Nucleus accumbens (tissue), 56 donors: ENCODE results near the gene MAGED4B.
"Not testable (repeated sequence)": the region's sequence is repeated elsewhere in the genome, so short reads cannot be mapped to it uniquely, and the experiment has no call there.

Source experiments
- DNase-seq, 56 donors: peaks; one replicate each; lab custom pipeline; 2025; lab: John Stamatoyannopoulos, UW

Gene MAGED4B, protein sequence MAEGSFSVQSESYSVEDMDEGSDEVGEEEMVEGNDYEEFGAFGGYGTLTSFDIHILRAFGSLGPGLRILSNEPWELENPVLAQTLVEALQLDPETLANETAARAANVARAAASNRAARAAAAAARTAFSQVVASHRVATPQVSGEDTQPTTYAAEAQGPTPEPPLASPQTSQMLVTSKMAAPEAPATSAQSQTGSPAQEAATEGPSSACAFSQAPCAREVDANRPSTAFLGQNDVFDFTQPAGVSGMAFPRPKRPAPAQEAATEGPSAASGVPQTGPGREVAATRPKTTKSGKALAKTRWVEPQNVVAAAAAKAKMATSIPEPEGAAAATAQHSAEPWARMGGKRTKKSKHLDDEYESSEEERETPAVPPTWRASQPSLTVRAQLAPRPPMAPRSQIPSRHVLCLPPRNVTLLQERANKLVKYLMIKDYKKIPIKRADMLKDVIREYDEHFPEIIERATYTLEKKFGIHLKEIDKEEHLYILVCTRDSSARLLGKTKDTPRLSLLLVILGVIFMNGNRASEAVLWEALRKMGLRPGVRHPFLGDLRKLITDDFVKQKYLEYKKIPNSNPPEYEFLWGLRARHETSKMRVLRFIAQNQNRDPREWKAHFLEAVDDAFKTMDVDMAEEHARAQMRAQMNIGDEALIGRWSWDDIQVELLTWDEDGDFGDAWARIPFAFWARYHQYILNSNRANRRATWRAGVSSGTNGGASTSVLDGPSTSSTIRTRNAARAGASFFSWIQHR

GRCh38 chrX:52068666-52069640 is at the start of gene MAGED4B:
TSS of gene MAGED4B (minus strand) at chrX:52069183. CDS start at chrX:52068172, 1,011 bp downstream.
- not testable (repeated sequence) for DNase-seq

DNA sequence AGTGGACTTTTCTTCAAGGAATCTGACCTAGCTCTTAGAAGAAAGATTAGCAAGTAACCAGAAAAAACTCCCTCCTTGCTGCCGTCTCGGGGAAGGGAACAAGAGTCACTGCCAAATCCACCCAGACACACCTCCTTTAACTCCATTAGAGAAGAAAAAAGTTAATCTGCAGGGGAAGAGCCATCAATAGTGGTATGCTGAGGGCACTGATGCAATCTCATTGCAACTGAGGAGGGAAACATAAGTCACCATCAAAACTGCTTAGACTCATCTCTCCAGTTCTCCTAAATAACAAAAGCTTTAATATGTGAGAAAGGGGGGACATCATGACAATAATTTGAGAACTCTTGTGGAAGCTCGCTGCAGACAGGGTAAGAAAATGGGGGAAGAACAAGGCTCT is 49.3 kb upstream of the MAGED4B start:
- no peak for DNase-seq

DNA sequence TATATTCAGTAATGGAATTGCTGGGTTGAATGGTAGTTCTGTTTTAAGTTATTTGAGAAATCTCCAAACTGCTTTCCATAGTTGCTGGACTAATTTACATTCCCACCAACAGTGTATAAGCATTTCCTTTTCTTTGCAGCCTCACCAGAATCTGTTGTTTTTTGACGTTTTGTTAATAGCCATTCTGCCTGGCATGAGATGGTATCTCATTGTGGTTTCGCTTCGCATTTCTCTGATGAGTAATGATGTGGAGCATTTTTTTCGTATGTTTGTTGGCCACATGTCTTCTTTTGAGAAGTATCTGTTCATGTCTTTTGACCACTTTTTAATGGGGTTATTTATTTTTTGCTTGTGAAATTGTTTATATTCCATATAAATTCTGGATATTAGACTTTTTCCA is 13.6 kb upstream of the MAGED4B start:
- DNase-seq, result no peak

GRCh38 chrX:52078131-52078530 is 9.1 kb upstream of the MAGED4B start:
- no peak for DNase-seq

DNA sequence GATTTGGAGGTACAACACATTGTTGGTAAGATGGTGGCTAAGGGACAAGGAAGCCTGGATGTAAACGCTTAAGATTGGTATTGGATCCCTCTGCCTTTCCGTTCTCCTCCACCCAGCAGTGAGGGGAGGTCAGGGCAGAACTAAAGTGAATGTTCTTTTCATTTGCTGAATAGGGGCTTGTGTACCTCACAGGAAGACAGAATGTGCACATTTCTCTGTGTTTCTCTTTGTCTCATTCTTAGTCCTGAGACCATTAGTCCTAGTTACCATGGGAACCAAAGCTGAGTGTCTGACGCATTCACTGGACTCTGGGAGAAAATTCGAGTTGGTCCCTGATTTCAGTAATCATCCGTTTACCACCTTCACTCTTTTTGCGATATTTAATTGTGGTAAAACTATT is 26.7 kb downstream of the MAGED4B start:
- DNase-seq, result not testable (repeated sequence)

DNA sequence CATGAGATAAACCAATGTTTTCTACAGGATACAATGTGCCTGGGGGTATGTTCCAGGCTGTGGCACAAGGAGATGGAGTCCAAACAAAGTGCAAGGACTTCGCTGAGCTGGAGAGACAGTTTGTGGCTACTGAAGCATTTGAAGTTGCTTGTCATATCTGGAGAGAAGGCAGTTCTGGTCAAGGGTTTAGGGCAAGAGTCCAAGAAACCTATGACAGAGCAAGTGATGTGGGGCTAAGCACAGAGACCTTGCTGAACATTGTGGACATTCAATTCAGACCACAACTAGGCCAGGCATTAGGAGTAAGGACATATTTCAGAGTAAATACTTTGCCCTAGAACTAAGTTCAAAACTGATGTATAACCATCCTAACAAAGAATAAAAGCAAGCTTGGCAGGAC is 34.8 kb downstream of the MAGED4B start:
- no peak for DNase-seq

GRCh38 chrX:52031371-52031770 is 37.6 kb downstream of the MAGED4B start:
- DNase-seq, result no peak

- DNase-seq, result no peak
Measured at GRCh38 chrX:52015794-52016193, 53.2 kb downstream of the MAGED4B start.
